C4-2B (cell line): ENCODE results near the gene USP36.
A peak's percentile ranks its signal among the peaks of the same experiment; 100 is the strongest.

Source experiments
- ZFX ChIP-seq: fragments of 450-650 bp; IDR thresholded peaks from 2 replicates; pipeline ENCODE4 v1.6.1; 2017
- TF ChIP-seq, protein P1 (sequence below): fragments of 450-650 bp; conservative IDR thresholded peaks from 2 replicates; pipeline ENCODE4 v1.5.1; 2017; ENCODE audit warnings: mild to moderate bottlenecking

DNA sequence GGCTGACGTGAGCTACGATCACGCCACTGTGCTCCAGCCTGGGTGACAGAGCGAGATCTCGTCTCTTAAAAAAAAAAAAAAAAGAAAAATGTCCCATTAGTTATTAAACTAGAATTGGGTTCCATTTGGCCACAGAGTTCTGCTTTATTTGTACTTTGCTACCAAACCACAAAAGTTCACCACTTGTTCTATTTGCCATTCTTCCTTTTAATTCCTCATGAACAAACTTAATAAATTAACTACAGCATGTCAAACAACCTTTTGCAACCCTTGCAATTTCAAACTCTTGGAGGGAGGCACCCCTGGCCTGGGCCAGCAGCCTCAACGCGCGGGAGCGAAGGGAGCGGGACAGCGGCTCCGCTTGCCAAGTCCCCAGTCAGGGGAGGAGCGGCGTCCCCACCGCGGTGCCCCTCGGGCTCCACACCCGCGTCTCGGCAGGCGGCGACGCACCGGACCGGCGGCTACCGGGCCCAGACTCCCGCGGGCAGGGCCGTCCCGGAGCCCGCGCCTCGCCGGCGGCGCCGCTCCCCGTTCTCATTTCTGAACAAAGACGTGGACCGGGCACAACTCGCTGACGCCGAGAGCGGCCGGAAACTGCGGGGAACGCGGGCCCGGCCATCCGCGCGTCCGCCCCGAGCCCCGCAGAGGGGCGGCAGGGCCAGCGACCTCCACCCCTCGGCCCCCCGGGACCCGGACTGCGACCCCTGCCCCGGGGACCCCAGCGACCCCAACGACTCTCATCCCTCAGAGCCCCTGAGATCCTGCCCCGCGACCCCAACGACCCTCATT, 59.3 kb downstream of the USP36 start:
- TF ChIP-seq, protein P1, sequence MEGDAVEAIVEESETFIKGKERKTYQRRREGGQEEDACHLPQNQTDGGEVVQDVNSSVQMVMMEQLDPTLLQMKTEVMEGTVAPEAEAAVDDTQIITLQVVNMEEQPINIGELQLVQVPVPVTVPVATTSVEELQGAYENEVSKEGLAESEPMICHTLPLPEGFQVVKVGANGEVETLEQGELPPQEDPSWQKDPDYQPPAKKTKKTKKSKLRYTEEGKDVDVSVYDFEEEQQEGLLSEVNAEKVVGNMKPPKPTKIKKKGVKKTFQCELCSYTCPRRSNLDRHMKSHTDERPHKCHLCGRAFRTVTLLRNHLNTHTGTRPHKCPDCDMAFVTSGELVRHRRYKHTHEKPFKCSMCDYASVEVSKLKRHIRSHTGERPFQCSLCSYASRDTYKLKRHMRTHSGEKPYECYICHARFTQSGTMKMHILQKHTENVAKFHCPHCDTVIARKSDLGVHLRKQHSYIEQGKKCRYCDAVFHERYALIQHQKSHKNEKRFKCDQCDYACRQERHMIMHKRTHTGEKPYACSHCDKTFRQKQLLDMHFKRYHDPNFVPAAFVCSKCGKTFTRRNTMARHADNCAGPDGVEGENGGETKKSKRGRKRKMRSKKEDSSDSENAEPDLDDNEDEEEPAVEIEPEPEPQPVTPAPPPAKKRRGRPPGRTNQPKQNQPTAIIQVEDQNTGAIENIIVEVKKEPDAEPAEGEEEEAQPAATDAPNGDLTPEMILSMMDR = no peak
- TF ChIP-seq ZFX = peak; percentile 69; the same call in 1 of the 2 replicates
